Endothelial cell of umbilical vein (primary cell): ENCODE results near the gene LOXHD1. TPM values are rescaled to one million over a fixed set of nuclear protein-coding genes. Genes with fewer than 3 reads are reported as not detected.

Source experiments
- BruUV-seq: library from RNA; stranded (reverse); fragments of 400-500 nt; replicated peaks from 2 replicates; lab custom pipeline; 2021; lab: Mats Ljungman, UMichigan
- CTCF ChIA-PET: fragments of 300-600, 350-600 bp; sonication (Branson Sonifier 250); formaldehyde crosslinking; loops from one replicate; lab custom pipeline; 2021; ENCODE audit warnings: antibody characterized with exemption, inconsistent platforms; lab: Charles Lee
- POLR2A ChIA-PET: fragments of 300-600, 350-600 bp; sonication (Branson Sonifier 250); formaldehyde crosslinking; loops from one replicate; lab custom pipeline; 2021; ENCODE audit warnings: antibody characterized with exemption, inconsistent platforms; lab: Charles Lee
- DNase-seq: peaks from one replicate; pipeline ENCODE4 v3.0.0-alpha.2; 2011; ENCODE audit warnings: low read depth, low spot score
- FAIRE-seq: peaks from 2 replicates; lab custom pipeline; 2011; peaks lifted over from hg19 to GRCh38; lab: Jason Lieb, UNC
- H2AFZ ChIP-seq: 2 replicates; pipeline ENCODE4 v1.6.0; 2012; ENCODE audit warnings: low read depth, low read length, control low read depth, inconsistent platforms
- H3K27ac ChIP-seq: 2 replicates; pipeline ENCODE4 v1.5.1; 2011; ENCODE audit warnings: low read depth, mild to moderate bottlenecking, control low read depth, low read length, moderate library complexity; ENCODE audit not compliant: insufficient read depth
- H3K27me3 ChIP-seq, 2 experiments: 2 replicates each; pipeline versions ENCODE4 v1.6.0 to v1.6.1; 2011; ENCODE audit warnings: low read length in 2 of 2, mixed read lengths in 1 of 2; ENCODE audit not compliant: control insufficient read depth in 2 of 2, insufficient read depth in 2 of 2
- H3K36me3 ChIP-seq, 2 experiments: 2 replicates in 1 of 2; 3 replicates in 1 of 2; pipeline ENCODE4 v1.5.1; 2011; ENCODE audit warnings: low read length in 2 of 2, mild to moderate bottlenecking in 1 of 2, moderate library complexity in 1 of 2; ENCODE audit not compliant: control insufficient read depth in 2 of 2, insufficient read depth in 2 of 2; ENCODE audit errors: extremely low read depth in 1 of 2
- H3K4me1 ChIP-seq: 3 replicates; pipeline ENCODE4 v1.5.1; 2011; ENCODE audit warnings: mild to moderate bottlenecking, low read length; ENCODE audit not compliant: control insufficient read depth, insufficient read depth; ENCODE audit errors: extremely low read depth
- H3K4me2 ChIP-seq: 2 replicates; pipeline ENCODE4 v1.6.1; 2011; ENCODE audit warnings: low read length, control low read depth, mixed read lengths; ENCODE audit not compliant: insufficient read depth
- H3K4me3 ChIP-seq, 3 experiments: fragments of 200-600 bp in 1 of 3; sonication (generic), shearing (Covaris generic) in 1 of 3; replicated peaks in 1 of 3; 2 replicates each; pipeline ENCODE4 v1.5.1; 2011 to 2016; ENCODE audit warnings: control low read depth in 3 of 3, low read length in 3 of 3, mild to moderate bottlenecking in 2 of 3, inconsistent platforms in 1 of 3, low read depth in 1 of 3, moderate library complexity in 1 of 3; ENCODE audit not compliant: insufficient read depth in 1 of 3
- H3K79me2 ChIP-seq: 2 replicates; pipeline ENCODE4 v1.6.0; 2012; ENCODE audit warnings: low read length, inconsistent platforms; ENCODE audit not compliant: control insufficient read depth, insufficient read depth
- H3K9ac ChIP-seq: replicated peaks from 2 replicates; pipeline ENCODE3; 2011; ENCODE audit warnings: low read length, control low read depth; ENCODE audit not compliant: insufficient read depth; ENCODE audit errors: extremely low read depth
- H3K9me1 ChIP-seq: replicated peaks from 3 replicates; pipeline ENCODE4 v1.6.0; 2011; ENCODE audit warnings: mild to moderate bottlenecking, low read length; ENCODE audit not compliant: control insufficient read depth, insufficient read depth; ENCODE audit errors: extremely low read depth
- H3K9me3 ChIP-seq: replicated peaks from 2 replicates; pipeline ENCODE4 v1.5.1; 2012; ENCODE audit warnings: low read length, inconsistent platforms; ENCODE audit not compliant: control insufficient read depth, insufficient read depth
- H4K20me1 ChIP-seq: replicated peaks from 2 replicates; pipeline ENCODE3; 2011; ENCODE audit warnings: mild to moderate bottlenecking, low read length; ENCODE audit not compliant: control insufficient read depth, insufficient read depth; ENCODE audit errors: extremely low read depth
- CTCF ChIP-seq, 2 donors: IDR thresholded peaks; 1 replicate in 1 of 2; 2 replicates in 1 of 2; pipeline ENCODE4 v1.5.1; 2011; ENCODE audit warnings: low read length in 2 of 2, mild to moderate bottlenecking in 2 of 2, moderate library complexity in 2 of 2, control low read depth in 1 of 2, inconsistent platforms in 1 of 2, low read depth in 1 of 2; ENCODE audit not compliant: insufficient read depth in 1 of 2; ENCODE audit errors: extremely low read depth in 1 of 2
- EZH2 ChIP-seq: IDR thresholded peaks from 2 replicates; pipeline ENCODE4 v1.6.1; 2012; ENCODE audit warnings: borderline replicate concordance, low read depth, mild to moderate bottlenecking, moderate library complexity, low read length, inconsistent platforms; ENCODE audit not compliant: severe bottlenecking
- FOS ChIP-seq: IDR thresholded peaks from 2 replicates; pipeline ENCODE4 v1.6.1; 2011; ENCODE audit warnings: mild to moderate bottlenecking, low read length, moderate library complexity, borderline replicate concordance; ENCODE audit not compliant: insufficient read depth
- GATA2 ChIP-seq: IDR thresholded peaks from 2 replicates; pipeline ENCODE4 v1.7.0; 2011; ENCODE audit warnings: low read depth, mild to moderate bottlenecking, moderate library complexity, mixed read lengths, low read length; ENCODE audit not compliant: insufficient read length, insufficient read depth
- JUN ChIP-seq: IDR thresholded peaks from 2 replicates; pipeline ENCODE4 v1.6.1; 2011; ENCODE audit warnings: borderline replicate concordance, low read depth; ENCODE audit not compliant: insufficient read length, insufficient read depth
- MAX ChIP-seq: IDR thresholded peaks from 2 replicates; pipeline ENCODE4 v1.6.1; 2011; ENCODE audit not compliant: insufficient read depth, insufficient read length
- MYC ChIP-seq: IDR thresholded peaks from one replicate; pipeline ENCODE4 v1.6.1; 2011; ENCODE audit warnings: mild to moderate bottlenecking, low read depth, low read length
- POLR2A ChIP-seq: IDR thresholded peaks from 2 replicates; pipeline ENCODE4 v1.6.1; 2012; ENCODE audit warnings: low read depth, mild to moderate bottlenecking, control low read depth, low read length
- POLR2AphosphoS5 ChIP-seq: IDR thresholded peaks from 2 replicates; pipeline ENCODE4 v1.6.1; 2012; ENCODE audit warnings: low read depth, mild to moderate bottlenecking, control low read depth, low read length, moderate library complexity; ENCODE audit not compliant: insufficient read depth
- dilution Hi-C: fragments of 300-500 bp; cut with MboI; formaldehyde crosslinking; loops from one replicate; pipeline ENCODE4 v1.15.0; 2019; ENCODE audit warnings: low sequenced_read_pairs; ENCODE audit not compliant: extremely low pct_ligation_motif_present
- intact Hi-C: fragments of 100-400 bp; cut with micrococcal nuclease; formaldehyde crosslinking; loops from one replicate; pipeline ENCODE4 v1.10.0; 2022
- polyA plus RNA-seq, 4 experiments: library from polyadenylated mRNA; depleted of rRNA in 3 of 4; stranded (reverse) in 3 of 4; unstranded in 1 of 4; fragments of >200 nt; gene quantifications; 2 replicates each; pipeline versions ENCODE4 v1.2.1 to v1.2.3, GENCODE V29; 2011 to 2012; ENCODE audit warnings: missing spikeins in 1 of 4
- total RNA-seq: library from RNA; stranded (reverse); gene quantifications from 2 replicates; pipeline ENCODE4 v1.2.3, GENCODE V29; 2021

The LOXHD1 gene
- total and polyA plus RNA-seq, 2 donors (not counting 3 experiments of a cell fraction or from before 2014, with no cell fraction given) = not detected

GRCh38 chr18:46464926-46465655 lies 191.9 kb downstream of the LOXHD1 start:
- POLR2A ChIA-PET = no interaction called here
- FAIRE-seq (no peak), DNase-seq (no peak)
- H3K4me2 ChIP-seq = no peak overlapping the region
- dilution Hi-C loops = no loop called here
- no peaks in the 10 kb centered on the region for H4K20me1 ChIP-seq
- no peak overlapping the region for H3K9ac ChIP-seq
- H3K27me3 ChIP-seq = no peaks in the 10 kb centered on the region
- H2AFZ ChIP-seq = no peak overlapping the region
- TF ChIP-seq MYC (no peak), CTCF (IDR thresholded peaks at IDR 0.05; ENCODE audit: extremely low read depth in 1 of 2, insufficient read depth in 1 of 2, low read depth in 1 of 2, low read length in 2 of 2) (peak in 1 of 2 donors; percentile 8), FOS (no peak), GATA2 (no peak)
- no peak overlapping the region for H3K27ac ChIP-seq
- no peaks in the 10 kb centered on the region for H3K36me3 ChIP-seq
- H3K4me3 ChIP-seq = no peak overlapping the region
- H3K79me2 ChIP-seq = no peaks in the 10 kb centered on the region
- intact Hi-C loops = no loop called here
- no TSS peak for BruUV-seq
- H3K9me1 ChIP-seq = no peaks in the 10 kb centered on the region
- no peaks in the 10 kb centered on the region for H3K4me1 ChIP-seq
- no peaks in the 10 kb centered on the region for H3K9me3 ChIP-seq
- CTCF ChIA-PET = interaction anchor here (1.7 kb wide), 1 partner anchor 184 kb away, joined by 5 read pairs; no protein-coding TSS in a partner anchor

GRCh38 chr18:46462523-46462922 lies 194.5 kb downstream of the LOXHD1 start:
- H3K4me1 ChIP-seq = no peaks in the 10 kb centered on the region
- H3K79me2 ChIP-seq = no peaks in the 10 kb centered on the region
- H4K20me1 ChIP-seq = no peaks in the 10 kb centered on the region
- H2AFZ ChIP-seq = no peak overlapping the region
- no peak for DNase-seq
- no peaks in the 10 kb centered on the region for H3K27me3 ChIP-seq
- no peaks in the 10 kb centered on the region for H3K36me3 ChIP-seq
- CTCF ChIA-PET = interaction anchor here (1.0 kb wide), 1 partner anchor 20 kb away, joined by 5 read pairs; no protein-coding TSS in a partner anchor
- intact Hi-C loops = no loop called here
- BruUV-seq = no TSS peak
- no peak for FAIRE-seq
- no peaks in the 10 kb centered on the region for H3K9me3 ChIP-seq
- no peak overlapping the region for H3K4me2 ChIP-seq
- no peak overlapping the region for H3K9ac ChIP-seq
- TF ChIP-seq JUN (no peak), GATA2 (no peak), MAX (no peak), POLR2A (no peak), EZH2 (no peak), CTCF (IDR thresholded peaks at IDR 0.05; ENCODE audit: extremely low read depth in 1 of 2, insufficient read depth in 1 of 2, low read depth in 1 of 2, low read length in 2 of 2) (no peak), FOS (no peak), MYC (no peak), POLR2AphosphoS5 (no peak)
- no peak overlapping the region for H3K4me3 ChIP-seq
- dilution Hi-C loops = no loop called here
- POLR2A ChIA-PET = no interaction called here
- no peaks in the 10 kb centered on the region for H3K9me1 ChIP-seq
- no peak overlapping the region for H3K27ac ChIP-seq
